Peyer's patch (tissue), 4 donors: Measurements from ENCODE around the gene PLXNC1.

ENCODE experiments used
- CTCF ChIP-seq, 6 experiments: fragments of 450-650 bp in 4 of 6; fragments of 200-600 bp in 2 of 6; sonication (generic) in 1 of 6; IDR thresholded peaks; one replicate each; pipeline ENCODE4 v1.5.1; 2017 to 2019; ENCODE audit warnings: antibody characterized with exemption in 6 of 6, mild to moderate bottlenecking in 3 of 6, moderate library complexity in 1 of 6
- POLR2A ChIP-seq, 2 donors: fragments of 450-650 bp; IDR thresholded peaks; one replicate each; pipeline ENCODE4 v1.5.1; 2017; ENCODE audit warnings: antibody characterized with exemption in 2 of 2, mild to moderate bottlenecking in 2 of 2, moderate library complexity in 2 of 2

- TF ChIP-seq CTCF (IDR thresholded peaks at IDR 0.05) (no peak), POLR2A (IDR thresholded peaks at IDR 0.05) (no peak)
Observed at GRCh38 chr12:94205822-94206221, 57.4 kb downstream of the PLXNC1 start.
